Inflammatory macrophage treated with lipopolysaccharide for 4 hours (primary cell): ENCODE data around the gene DHRS13.
A peak's percentile ranks its signal among the peaks of the same experiment; 100 is the strongest.
"Not testable (repeated sequence)": the region's sequence is repeated elsewhere in the genome, so short reads cannot be mapped to it uniquely, and the experiment has no call there.

Source experiments
- DNase-seq: peaks from one replicate; pipeline ENCODE4 v3.0.0-alpha.2; 2020

Gene DHRS13

DNA sequence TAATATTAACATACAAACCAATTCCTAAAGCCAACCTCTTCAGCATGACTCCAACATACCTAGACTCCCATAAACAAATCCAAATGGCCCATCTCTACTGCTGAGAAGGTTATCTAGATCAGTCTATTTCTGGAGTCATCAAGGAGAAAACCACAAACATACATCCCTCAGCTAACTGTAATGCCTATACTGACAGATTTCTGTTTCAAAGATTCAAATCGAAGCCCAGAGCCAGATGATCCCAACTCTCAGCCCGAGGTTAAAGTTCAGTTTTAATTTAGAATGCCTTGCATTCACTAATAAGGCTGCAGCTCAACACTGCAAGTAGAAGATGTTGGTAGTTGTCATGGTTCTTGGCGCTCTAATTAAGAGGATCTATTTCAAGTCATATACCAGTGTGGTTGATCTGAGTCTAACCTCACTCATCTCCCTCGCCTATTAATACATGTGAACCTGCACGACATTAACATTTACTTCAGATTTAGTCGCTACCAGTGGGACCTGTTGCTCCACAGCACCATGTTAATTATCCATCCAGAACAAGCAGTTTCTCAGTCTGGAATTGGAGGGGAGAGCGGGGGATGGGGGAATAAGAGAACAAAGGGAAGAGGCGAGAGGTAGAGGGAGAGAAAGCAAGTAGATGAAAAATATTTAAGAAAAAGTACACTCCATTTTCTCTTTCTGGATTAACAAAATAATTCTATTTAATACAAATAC, 33.0 kb upstream of the DHRS13 start:
- no peak for DNase-seq

DNA sequence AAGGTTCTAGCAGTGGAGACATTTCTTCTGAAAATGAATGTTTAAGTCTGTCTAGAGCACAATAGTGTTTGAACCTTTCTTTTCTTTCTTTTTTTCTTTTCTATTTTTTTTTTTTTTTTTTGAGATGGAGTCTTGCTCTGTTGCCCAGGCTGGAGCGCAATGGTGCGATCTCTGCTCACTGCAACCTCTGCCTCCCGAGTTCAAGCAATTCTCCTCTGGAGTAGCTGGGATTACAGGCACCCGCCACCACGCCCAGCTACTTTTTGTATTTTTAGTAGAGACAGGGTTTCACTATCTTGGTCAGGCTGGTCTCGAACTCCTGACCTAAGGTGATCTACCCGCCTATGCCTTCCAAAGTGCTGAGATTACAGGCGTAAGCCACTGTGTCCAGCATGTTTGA, 31.6 kb upstream of the DHRS13 start:
- DNase-seq, result not testable (repeated sequence)

DNA sequence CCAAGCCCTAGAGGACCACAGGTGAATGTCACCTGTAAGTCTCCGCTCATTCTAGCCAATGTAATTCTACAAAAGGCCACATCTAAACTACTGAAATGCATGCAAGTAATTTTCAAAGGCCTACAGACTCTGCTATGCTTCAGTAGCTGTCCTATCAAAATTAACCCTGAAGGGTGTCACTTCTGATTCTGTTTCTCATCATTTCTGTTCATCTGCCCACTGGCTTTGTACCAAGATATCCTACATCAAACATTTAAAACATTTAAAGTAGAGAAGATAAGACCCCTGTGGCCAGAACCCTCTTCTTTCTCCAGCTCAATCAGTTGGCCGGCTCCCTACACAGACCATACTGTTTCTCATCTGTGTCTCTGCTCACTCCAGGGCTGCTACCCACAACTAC, 26.9 kb upstream of the DHRS13 start:
- DNase-seq, result no peak

DNA sequence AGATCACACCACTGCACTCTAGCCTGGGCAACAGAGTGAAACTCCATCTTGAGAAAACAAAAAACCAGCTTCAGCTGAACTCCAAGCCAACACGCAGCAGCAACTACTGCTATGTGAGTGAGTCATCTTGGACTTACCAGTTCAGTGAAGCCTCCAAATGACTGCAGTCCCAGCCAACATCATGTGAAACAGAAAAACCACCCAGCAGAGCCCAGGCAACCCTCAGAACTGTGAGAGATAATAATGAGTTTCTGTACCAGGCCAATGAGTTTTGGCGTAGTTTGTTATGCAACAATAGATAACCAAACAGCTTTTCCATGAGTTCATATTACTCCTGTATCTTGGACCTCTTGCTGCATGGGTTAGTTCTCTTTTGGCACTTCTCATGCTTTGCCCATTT, 25.2 kb upstream of the DHRS13 start:
- DNase-seq, result peak; percentile 46

DNA sequence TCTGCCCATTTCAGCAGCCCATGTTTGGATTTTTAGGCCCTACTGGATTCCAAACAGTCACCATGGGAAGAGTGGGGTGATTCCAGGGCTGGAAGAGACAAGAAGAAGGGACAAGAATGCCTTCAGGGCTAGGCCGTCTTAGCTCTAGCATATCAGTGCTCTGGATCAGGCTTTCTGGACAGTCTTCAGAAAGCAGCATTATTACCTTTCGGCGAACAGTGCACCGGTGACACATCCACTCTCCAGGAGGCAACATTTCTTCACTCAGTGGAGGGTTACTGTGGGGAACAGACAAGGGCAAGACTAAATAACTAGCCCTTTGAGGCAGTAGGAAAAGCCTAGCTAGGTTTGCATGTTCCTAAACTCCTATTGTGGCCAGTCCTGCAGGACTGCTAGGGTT, 23.9 kb upstream of the DHRS13 start:
- no peak for DNase-seq

DNA sequence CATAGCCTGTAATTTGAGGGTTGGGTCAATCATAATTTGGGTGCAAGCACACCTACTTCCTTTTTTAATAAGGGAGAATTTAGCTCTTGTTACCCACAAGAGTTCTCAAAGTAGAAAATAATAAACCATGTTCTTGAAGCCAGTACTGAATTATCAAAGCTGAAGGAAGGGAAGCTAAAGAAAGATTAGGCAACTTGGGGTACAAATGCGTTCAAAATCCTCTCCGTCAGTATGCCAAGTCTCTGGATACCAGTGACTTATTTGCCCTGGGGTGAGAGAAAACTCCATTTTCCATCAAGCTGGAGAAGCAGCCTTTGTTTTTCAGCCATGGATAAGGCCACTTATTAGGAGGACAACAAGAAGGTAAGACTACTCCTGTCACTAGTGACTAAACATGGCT, 23.5 kb upstream of the DHRS13 start:
- no peak for DNase-seq

DNA sequence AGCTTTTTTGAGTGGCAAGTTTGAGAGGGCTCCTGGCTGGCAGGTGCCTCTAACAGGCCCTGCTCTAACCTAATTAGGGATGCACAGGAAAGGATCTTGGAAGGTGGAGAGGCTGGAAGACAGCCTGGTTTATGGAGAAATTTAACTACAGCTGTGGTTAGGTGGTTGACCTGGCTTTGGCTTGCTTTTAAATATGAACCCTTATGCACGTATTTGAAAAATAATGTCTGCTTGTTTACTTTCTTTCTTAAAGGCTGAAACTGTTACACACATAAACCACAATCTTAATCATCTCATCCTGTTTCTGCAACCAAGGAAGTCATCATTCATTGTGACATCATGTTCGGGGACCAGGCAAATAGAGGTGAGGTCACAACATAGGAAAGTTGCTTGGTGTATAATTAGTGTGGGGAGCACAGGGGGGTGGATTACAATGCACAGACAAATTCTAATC, 23.1 kb upstream of the DHRS13 start:
- DNase-seq, result peak; percentile 92

DNA sequence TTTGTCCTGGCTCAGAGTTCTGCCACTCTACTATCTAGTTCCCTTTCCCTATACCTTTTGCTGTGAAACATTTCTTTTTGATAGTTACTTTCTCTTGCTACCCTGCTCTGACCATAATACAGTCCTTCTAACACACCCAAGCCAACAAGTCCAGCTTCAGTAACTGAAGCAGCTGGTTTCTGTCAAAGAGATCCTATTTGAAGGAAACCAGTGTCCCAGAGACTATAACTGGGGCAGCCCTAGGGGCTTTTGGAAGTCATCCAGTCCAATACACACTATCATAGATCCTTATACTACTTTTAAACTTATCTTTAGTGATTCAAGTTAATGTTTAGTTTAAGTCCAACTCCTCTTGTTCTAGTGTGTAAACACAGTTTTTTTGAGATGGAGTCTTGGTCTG, 17.3 kb upstream of the DHRS13 start:
- no peak for DNase-seq

DNA sequence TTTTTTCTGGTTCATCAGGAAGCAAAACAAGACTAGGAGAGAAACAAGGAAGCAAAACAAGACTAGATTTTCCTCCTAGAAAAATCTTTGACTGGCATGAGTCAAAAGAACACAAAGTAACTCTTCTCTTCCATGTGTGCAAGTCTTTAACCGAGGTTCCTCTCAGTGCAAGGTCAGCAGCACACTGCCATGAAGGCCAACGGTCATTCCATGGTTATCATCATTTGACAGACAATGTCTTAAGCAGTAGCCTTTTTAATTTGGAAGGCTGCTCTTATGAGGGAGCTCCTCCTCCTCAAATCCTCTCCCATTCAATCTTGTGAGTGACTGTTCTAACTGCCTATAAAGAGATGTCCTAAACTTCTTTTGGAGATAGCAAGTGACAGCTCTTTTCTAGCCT, 15.4 kb upstream of the DHRS13 start:
- DNase-seq, result no peak

DNA sequence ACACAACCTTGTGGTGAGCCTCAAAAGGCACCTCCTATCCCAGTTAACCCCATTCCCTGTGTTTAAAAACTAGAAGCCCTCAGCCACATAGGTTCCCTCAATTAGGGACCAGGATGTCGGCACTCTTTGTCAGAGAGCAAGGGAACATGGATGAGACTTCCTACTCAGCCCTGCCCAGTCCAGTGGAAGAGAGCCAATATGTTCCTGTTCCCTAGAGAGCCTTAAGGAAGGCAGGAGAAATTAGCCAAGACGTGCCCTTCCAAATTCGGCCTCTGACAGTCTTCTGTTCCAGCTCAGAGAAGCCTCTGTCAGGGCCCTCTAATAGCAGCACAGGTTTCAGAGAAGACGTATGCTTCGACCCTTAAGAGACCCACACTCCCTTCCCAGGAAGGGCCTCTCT, 14.6 kb upstream of the DHRS13 start:
- DNase-seq, result no peak

DNA sequence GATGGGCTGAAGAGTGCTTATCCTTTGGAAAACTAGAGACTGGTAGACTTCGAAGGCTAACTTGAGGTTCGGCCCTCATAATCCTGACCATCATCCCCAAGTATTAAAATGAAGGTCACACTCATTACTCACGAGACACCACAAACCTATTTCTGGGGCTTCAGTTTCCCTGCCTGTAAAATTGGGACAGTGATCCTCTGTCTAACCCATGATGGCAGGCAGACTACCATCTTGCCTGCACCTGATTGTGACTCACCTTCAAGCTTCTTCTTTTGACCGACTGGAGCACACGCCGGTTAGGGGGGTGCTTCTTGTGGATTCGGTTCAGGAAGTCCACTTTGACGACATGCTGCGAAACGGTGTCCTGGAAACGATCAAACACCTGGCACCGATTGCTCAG, 14.2 kb upstream of the DHRS13 start:
- DNase-seq, result no peak

DNA sequence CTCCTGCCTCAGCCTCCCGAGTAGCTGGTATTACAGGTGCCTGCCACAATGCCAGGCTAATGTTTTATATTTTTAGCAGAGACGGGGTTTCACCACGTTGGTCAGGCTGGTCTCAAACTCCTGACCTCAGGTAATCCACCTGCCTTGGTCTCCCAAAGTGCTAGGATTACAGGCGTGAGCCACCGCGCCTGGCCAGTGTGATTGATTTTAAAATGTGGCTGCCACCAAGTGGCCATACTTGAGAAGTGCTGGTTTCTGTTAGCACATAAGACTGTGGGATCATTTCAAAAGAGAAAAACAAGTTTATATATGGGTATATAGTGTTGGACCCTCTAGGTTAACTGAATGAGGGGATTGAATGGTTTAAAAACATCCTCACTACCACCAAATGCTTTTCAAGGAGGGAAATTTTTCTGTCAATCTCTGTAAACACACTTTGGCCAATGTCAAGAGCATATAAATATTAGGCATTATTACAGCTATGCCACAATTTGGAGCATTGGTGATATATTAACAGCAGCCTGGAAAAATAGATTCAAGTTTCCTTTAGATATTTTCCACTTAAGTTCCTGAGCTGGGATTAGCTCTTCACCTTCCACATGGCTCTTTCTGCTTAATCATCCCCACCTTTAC, 13.5 kb upstream of the DHRS13 start:
- DNase-seq, result peak; percentile 51

DNA sequence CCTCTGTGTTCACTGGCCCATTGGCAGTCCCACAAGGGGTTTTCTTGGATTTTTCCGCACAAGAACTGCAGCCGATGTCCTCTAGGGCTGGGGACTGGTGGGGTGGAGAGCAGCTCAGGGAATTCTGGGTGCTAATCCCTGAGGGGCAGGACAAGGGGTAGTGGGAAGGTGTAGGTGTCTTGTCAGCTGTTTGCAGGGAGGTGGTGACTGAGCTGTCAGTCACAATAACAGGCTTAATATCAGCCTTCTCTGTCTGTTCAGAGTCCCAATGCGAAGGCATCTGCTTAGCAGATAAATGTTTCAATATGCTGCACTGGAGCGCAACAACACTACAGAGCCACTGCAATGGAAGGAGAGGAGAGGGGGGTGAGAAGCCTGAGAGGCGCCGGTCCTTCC, 10.1 kb upstream of the DHRS13 start:
- DNase-seq, result no peak

DNA sequence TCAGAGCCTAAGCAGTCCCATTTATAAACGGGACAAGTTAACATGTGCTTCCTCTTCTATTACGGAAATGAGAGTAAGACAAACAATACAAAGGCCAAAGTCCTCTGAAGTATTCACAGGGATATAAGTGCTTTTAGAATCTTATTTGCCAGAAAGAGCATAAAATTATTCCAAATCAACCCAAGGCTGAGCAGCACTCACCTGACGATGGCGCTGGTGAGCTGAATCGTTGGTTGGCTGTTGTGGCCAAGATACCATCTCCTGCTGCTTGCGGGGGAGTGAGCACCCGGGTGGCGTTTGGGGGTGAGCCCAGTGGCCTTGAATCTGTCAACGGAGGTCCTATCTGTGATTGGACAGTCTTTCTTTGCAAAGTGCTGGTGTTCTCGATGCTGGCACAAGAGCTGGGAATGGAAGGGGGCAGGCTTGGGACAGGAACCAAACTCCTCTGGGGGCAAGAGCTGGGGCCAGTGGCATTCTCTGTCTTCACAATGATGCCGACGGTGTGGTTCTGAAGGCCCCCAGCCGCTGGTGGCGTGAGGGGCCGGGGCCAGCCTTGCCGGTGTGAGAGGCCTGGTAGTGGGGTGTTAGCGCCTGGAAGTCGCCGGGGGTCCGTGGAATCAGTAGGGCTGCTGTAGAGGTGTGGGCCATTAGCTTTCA, 9.5 kb upstream of the DHRS13 start:
- no peak for DNase-seq

DNA sequence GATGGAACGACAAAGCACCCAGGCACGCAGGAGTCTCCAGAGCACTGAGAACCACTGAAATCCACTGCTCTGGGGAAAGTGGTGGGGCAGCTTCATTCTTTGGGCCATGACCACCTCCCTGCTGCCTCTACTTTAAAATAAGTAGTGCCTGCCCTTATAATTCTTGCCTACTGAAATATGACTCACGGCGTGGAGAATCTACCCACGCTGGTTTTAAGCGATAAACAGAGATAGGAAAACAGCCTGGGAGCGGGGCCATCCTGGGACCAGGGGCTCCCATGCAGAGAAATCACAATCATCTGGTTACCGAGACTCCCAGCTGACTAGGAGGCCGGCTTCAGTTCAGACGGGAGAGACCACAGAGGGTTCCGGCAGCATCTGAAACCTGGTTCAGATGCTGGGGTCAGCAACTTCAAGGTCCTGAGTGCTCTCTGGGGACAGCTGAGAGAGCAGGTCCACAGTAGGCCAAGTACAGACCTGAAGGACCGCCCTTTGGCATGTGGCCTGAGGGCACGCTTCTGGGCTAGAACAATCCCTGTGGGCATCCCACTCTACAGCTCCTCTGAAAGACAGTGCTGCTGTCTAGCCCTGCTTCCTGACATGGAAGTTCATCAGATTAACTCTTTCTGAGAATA, 8.6 kb upstream of the DHRS13 start:
- DNase-seq, result no peak

DNA sequence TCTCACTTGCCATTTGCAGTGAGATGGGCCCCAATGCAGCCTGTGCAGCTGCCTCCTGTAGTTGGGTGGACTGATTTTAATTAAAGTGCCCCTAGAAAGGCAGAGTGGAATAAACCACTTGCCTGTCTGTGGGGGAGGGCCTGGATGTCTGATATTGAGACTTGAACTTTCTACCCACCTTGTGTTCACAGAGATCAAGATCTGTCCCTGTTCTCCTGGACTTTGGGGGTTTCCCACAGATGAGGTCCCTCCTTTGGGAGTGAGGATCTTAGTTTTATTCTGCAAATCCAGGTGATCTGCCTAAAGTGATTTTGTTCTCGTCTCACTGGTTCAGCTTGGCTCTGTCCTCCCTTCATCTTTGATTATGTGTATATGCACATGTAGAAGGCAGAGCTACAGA, 7.7 kb upstream of the DHRS13 start:
- DNase-seq, result no peak

DNA sequence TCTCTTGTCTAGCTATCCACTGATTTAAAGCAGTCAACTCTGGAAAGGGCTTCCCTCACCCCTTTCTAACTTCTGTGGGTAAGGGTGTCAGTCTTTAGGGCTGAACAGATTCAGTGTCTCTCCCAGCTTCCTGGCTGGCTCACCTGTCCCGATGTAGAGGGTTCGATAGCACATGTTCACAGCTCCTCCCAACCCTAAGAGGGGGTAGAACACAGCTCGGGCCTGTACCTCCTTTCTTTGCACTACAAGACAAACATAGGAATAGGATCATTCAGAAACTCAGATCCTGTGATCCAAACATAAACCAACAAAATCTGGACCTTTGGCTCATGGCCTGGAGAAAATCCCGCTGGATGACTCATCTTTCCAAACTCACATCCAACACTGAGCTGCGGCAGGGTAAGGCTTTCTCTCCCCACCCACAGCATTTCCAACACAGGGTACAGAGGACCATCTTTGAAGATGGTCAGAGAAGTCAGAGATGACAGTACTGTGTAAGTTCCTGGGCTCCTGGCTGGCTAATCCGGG, 5.8 kb upstream of the DHRS13 start:
- DNase-seq, result no peak

DNA sequence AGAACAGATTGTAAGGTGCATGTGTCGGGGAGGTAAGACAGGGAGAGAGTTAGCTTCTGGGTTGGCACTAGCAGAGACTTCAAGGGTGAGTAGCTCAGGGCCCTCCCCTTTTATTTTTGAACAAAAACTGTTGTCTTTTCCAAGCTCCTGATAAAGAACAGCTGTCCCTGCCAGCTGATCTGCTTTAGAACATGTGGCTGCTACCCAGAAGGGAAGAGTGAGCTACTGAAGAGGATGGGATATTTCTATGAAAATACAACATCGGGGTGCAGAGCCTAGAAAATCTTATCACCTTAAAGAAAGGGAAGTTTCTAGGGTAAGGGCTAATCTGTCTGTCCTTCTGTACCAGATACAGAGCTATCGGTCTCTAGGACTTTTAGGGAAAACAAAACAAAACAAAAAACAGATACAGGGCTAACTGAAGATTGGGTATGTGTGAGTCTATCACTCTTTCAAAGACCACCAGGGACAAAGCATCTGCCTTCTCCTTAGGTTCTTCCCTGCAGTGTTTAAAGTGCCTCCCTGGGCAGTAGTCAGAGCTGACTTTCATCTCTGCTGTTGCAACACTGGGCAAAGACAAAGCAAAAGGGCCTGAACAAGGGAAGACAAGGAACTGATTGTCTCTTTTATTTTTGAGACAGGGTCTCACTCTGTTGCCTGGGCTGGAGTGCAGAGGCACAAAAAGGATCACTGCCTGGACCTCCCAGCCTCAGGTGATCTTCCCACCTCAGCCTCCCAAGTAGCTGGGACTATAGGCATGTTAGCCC, 5.0 kb upstream of the DHRS13 start:
- DNase-seq, result no peak

DNA sequence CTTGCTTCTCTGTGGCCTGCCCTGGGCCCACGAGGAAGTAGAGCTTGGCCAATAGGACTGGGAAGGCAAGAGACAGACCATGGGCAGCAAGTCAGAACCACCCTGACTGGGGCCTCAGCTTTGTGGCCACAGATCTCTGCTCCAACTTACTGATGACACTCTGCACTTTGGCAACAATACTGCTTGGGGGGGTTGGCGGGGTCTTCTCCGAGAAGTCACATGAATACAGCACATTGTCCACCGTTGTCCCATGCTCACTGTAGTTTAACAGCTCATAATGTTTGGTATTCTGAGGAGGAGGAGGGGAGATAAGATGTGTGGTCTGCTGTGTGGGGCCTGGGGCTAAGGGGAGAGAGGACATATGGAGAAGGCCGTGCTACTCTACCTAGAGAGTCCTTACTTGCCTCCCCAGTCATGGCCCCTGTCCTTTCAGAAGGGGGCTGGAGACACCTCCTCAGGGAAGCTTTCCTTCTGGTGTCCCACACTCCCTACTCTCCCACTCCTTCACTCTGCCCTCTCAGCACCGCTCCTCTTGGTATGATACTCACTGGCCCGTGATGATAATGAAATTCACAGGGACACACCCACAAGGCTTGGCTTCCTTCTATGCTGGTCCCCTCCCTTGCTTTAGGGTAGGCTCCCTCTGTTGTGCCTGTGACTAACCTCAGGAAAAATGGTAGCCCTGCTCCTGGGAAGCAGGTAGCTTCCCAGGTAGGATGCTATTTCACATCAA, 4.0 kb upstream of the DHRS13 start:
- DNase-seq, result no peak

DNA sequence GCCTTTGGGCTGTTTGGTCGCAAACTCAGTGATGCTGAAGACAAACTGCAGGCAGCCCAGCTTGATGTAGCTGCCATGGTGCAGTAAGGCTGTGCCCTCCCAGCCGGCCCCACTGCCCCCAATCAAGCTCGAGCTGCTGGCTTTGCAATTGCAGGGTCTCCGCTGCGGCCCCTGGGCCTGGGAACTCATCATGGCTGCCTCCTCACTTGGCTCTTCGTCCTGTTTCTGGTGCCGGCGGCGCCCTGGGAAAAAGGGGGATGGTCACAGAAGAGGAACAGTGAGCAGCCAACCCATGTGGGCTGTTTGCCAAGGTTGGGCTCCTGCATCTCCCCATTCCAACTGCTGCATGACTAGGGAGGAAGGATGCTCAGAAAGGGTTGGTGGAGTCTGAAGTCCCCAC, 3.4 kb upstream of the DHRS13 start:
- no peak for DNase-seq

DNA sequence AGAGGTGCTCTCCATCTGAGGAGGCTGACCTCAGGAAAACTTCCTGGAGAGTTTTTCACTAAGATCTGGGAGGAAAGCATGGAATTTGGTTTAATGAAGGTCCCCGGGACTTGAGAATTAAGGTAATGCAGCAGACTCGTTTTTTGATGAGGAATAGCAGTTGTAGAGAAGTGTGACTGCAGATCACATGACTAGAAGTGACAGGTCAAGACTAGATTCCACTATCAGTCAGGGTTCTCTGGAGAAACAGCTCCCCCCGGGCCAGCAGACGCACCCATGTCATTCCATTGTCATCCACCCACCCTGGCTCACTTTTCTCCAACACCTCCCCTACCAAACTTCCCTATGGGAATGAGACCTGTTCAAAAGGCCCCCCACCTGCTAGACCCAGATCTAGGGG, 1.9 kb upstream of the DHRS13 start:
- DNase-seq, result no peak

DNA sequence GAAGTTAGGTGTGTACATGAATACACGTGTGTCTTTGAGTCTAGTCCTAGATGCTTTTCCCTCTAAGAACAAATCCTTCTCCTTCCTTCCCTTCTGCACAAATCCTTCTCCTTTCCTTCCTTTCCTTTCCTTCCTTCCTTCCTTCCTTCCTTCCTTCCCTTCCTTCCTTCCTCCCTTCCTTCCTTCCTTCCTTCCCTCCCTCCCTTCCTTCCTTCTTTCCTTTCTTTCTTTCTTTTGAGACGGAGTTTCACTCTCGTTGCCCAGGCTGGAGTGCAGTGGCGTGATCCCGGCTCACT, 615 bp upstream of the DHRS13 start:
- DNase-seq, result not testable (repeated sequence)
